Cardiac fibroblast (primary cell): ENCODE results near the gene IPO4.

ENCODE experiments used
- DNase-seq, 2 donors: peaks; one replicate each; pipeline versions ENCODE4 v3.0.0 to v3.0.0-alpha.2; 2010; ENCODE audit warnings: low read depth in 2 of 2
- H3K4me3 ChIP-seq, 2 donors: replicated peaks in 1 of 2; 1 replicate in 1 of 2; 2 replicates in 1 of 2; pipeline ENCODE4 v1.5.1; 2011; ENCODE audit warnings: low read depth in 2 of 2, low read length in 2 of 2, mild to moderate bottlenecking in 2 of 2, moderate library complexity in 1 of 2
- CTCF ChIP-seq: IDR thresholded peaks from one replicate; pipeline ENCODE4 v1.5.1; 2011; ENCODE audit warnings: low read depth, mild to moderate bottlenecking, low read length, inconsistent platforms

Gene IPO4

GRCh38 chr14:24189059-24189375, 401 bp upstream of the IPO4 start:
- no peak for TF ChIP-seq CTCF
- peak overlapping the region in 1 of 2 donors; percentile 78 for H3K4me3 ChIP-seq
- DNase-seq: no peak

GRCh38 chr14:24187539-24187915, 1.1 kb downstream of the IPO4 start:
- DNase-seq: no peak
- TF ChIP-seq CTCF: no peak
- peak overlapping the region in 1 of 2 donors; percentile 78 for H3K4me3 ChIP-seq

GRCh38 chr14:24186831-24187538, 1.6 kb downstream of the IPO4 start:
- TF ChIP-seq CTCF: no peak
- DNase-seq: no peak
- H3K4me3 ChIP-seq: no peak overlapping the region

- no peak overlapping the region for H3K4me3 ChIP-seq
- DNase-seq: no peak
- TF ChIP-seq CTCF: no peak
Observed at GRCh38 chr14:24185741-24186140, 2.9 kb downstream of the IPO4 start.

- H3K4me3 ChIP-seq: no peak overlapping the region
- no peak for TF ChIP-seq CTCF
Observed at GRCh38 chr14:24185026-24185425, 3.6 kb downstream of the IPO4 start.

GRCh38 chr14:24184104-24184970, 4.3 kb downstream of the IPO4 start:
- no peak for TF ChIP-seq CTCF
- no peak for DNase-seq
- no peak overlapping the region for H3K4me3 ChIP-seq

More at GRCh38 chr14:24185026-24185425, 3.6 kb downstream of the IPO4 start:
- DNase-seq: no peak
